Cortex of kidney (tissue), 1 donor: ENCODE measurements around the gene COL9A3.

ENCODE experiments used
- DNase-seq: peaks from one replicate; lab custom pipeline; 2025; lab: John Stamatoyannopoulos, UW

Gene COL9A3

GRCh38 chr20:62816884-62817873 lies at the start of gene COL9A3:
COL9A3 (plus strand) TSS chr20:62817050; CDS start chr20:62817065, 15 bp downstream.
- no peak for DNase-seq

- no peak for DNase-seq
Observed at GRCh38 chr20:62768234-62768546, 48.7 kb upstream of the COL9A3 start.

- DNase-seq: no peak
Observed at GRCh38 chr20:62768551-62769287, 48.1 kb upstream of the COL9A3 start.

- DNase-seq: no peak
Observed at GRCh38 chr20:62769346-62770071, 47.3 kb upstream of the COL9A3 start.

GRCh38 chr20:62770111-62770910 lies 46.5 kb upstream of the COL9A3 start:
- DNase-seq: no peak

GRCh38 chr20:62770916-62771315 lies 45.9 kb upstream of the COL9A3 start:
- DNase-seq: no peak

GRCh38 chr20:62771396-62772102 lies 45.3 kb upstream of the COL9A3 start:
- DNase-seq: no peak

GRCh38 chr20:62772103-62772611 lies 44.7 kb upstream of the COL9A3 start:
- DNase-seq: no peak

GRCh38 chr20:62772619-62772989 lies 44.2 kb upstream of the COL9A3 start:
- DNase-seq: no peak

- no peak for DNase-seq
Observed at GRCh38 chr20:62772990-62773844, 43.6 kb upstream of the COL9A3 start.

- no peak for DNase-seq
Observed at GRCh38 chr20:62773845-62774714, 42.8 kb upstream of the COL9A3 start.

- no peak for DNase-seq
Observed at GRCh38 chr20:62774762-62775161, 42.1 kb upstream of the COL9A3 start.

- no peak for DNase-seq
Observed at GRCh38 chr20:62775206-62775605, 41.6 kb upstream of the COL9A3 start.

- no peak for DNase-seq
Observed at GRCh38 chr20:62776035-62776691, 40.7 kb upstream of the COL9A3 start.

GRCh38 chr20:62776692-62777527 lies 39.9 kb upstream of the COL9A3 start:
- no peak for DNase-seq

- DNase-seq: no peak
Observed at GRCh38 chr20:62777528-62777830, 39.4 kb upstream of the COL9A3 start.

- DNase-seq: no peak
Observed at GRCh38 chr20:62778058-62778457, 38.8 kb upstream of the COL9A3 start.
